Endometrial microvascular endothelial cells (primary cell): Measurements from ENCODE around the gene ROPN1B. TPM values are rescaled to one million over a fixed set of nuclear protein-coding genes. Genes with fewer than 3 reads are reported as not detected.

Experiments
- in situ Hi-C: cut with HindIII; loops from 2 replicates; pipeline ENCODE4 v1.10.0; 2017; ENCODE audit warnings: low sequenced_read_pairs, low pct_unique_long_range_greater_than_20kb; ENCODE audit errors: inconsistent ontology term
- total RNA-seq: library from RNA; depleted of rRNA; stranded (reverse); fragments of >200 nt; gene quantifications from one replicate; pipeline ENCODE4 v1.2.3, GENCODE V29; 2015; ENCODE audit errors: inconsistent ontology term

The ROPN1B gene
- total RNA-seq, 1 donor from 2014 or later: not detected

- in situ Hi-C loops: no loop called here
These were observed 55.3 kb downstream of the ROPN1B start for GRCh38 chr3:126024049-126024854.

- in situ Hi-C loops: no loop called here
These were observed 56.2 kb downstream of the ROPN1B start for GRCh38 chr3:126025116-126025729.

- in situ Hi-C loops: no loop called here
These were observed 56.9 kb downstream of the ROPN1B start for GRCh38 chr3:126025862-126026261.

GRCh38 chr3:126026277-126026751 lies 57.3 kb downstream of the ROPN1B start:
- in situ Hi-C loops: no loop called here

GRCh38 chr3:126026761-126027160 lies 57.8 kb downstream of the ROPN1B start:
- in situ Hi-C loops: no loop called here

GRCh38 chr3:126028096-126028495 lies 59.1 kb downstream of the ROPN1B start:
- in situ Hi-C loops: no loop called here

GRCh38 chr3:126029241-126029640 lies 60.3 kb downstream of the ROPN1B start:
- in situ Hi-C loops: no loop called here

- in situ Hi-C loops: no loop called here
These were observed 61.5 kb downstream of the ROPN1B start for GRCh38 chr3:126030455-126030854.

GRCh38 chr3:126031981-126032471 lies 63.0 kb downstream of the ROPN1B start:
- in situ Hi-C loops: no loop called here

Other genes with a start within 250 kb of the ROPN1B start
- 50.3 TPM for gene SLC41A3, start 114.9 kb downstream of the ROPN1B start, total RNA-seq
- gene ALDH1L1, start 211.4 kb downstream of the ROPN1B start, total RNA-seq: not detected